ENCODE results near the gene CHCHD6.

The CHCHD6 gene

DNA sequence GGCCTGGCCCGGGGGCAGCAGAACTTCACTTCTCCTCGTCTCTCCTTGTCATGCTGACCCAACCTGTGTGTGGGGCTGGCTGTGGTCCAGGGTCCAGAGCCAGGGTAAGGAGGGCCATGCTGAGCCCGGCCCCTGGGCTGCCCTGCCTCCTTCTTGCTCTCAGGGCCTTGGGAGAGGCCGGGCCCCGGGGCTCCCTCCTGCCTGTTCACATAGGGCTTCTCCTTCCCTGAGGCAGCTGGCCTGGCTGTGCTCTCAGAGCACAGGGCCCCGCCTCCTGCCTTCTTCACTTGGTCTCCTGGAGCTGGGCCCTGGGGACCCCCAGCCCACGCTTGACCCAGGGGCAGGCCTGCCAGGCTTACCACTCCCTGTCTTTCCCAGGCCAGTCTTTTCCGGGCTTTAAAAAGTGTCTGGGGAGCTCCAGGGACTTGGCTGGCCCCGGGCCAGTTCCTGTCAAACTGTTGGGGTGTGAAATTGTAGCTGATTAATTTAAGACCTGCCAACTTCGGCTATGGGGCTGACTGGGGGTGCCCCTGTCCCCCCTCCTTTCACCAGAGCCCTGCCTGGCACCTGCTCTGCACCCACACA, 290.7 kb downstream of the CHCHD6 start:
- DNase-seq (ENCODE audit: low spot score): no peak

DNA sequence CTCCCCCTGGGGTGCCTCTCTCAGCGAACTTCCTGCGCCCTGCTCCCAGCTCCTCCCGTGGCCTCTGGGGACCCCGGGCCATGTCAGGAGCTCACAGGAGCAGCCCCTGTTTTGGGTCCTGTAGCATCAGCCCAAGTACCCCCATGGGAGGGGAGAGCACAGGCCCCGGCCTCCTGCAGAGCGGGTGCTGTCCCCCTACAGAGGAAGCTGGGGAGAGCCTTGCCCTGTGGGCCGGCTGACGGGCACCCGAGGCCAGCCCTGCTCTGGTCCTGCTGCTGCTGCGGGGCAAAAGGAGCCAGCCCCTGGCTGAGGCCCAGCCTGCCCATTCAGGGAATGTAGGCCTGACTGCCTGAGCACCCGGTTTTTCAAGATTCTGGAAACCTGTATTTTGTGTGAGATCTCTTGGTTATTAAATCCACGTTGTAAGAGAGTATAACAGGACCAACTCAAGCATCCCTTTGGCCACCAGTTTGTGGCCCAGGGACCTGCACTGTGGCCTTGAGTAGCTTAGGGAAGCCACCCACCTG, 291.3 kb downstream of the CHCHD6 start:
- no peak for DNase-seq (ENCODE audit: low spot score)

DNA sequence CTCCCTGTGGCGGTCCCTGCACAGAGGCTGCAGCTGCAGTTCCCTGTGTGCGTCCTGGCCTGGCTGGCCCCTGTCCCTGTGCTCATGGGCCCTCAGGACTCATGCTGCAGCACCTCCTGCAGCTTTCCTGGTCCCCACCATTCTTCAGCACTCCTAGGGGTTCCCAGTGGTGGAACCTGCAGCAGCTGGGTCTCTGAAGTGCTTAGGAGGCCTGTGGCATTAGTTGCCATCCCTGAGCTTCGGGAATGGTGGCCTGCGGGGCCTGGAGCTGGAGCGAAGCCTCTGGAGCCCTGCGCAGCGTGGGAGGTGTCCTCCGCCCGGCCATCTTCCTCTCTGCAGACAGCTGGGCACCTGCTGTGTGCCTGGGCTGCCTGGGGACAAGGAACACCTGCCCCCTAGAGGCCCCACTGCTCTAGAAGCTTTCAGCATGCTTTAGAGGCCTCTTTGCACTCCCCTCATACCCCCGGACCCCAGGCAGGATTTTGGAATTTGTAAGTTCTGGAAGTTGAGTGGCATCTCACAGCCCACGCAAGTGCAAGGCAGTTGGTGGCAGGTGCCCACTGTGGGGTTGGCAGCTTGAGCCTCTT, 292.0 kb downstream of the CHCHD6 start:
- DNase-seq (ENCODE audit: low spot score): no peak

DNA sequence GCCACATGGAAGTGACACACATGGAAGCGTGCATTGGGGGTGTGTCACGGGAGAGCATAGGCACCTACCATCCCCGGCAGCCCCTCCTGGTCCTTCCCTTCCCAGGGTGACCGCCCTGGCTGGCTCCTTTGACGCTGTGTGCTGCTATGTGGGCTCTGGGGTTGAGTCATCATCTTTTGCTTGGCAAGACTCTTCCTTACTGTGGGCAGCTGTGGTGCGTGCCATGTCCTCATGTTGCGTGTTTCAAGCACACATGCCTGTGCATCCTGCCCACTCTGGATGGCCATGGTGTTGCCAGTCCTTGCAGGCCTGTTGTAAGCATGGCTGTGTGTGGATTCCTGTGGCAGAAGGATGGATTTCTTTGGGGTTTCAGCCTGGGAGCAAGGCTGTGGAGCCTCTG, 292.9 kb downstream of the CHCHD6 start:
- no peak for DNase-seq (ENCODE audit: low spot score)

DNA sequence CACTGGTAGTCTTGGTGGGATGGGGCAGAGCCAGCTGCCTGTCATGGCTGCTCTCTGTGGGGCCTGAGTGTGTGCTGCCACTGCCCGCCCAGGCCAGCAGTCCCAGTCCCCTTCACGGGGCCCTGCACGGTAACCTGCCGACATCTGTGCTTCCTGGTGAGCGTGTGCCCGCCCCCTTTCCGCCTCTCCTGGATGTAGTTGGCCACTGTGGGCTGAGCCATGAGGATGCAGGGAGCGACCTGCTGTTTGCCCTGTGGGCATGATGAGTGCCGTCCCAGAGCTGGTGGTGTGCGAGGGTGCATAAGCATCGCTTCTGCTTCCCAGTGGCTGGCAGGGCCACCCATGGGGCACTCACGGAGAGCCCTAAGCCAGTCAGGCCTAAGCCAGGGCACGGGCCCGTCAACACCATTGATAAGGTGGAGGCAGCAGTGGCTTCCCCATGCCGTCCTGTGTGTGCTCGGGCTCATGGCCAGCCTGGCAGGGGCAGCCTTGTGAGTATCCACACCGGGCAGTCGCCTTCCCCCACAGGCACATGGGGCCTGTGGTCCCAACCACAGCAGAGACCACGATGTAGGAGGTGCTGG, 293.5 kb downstream of the CHCHD6 start:
- DNase-seq (ENCODE audit: low spot score): no peak

DNA sequence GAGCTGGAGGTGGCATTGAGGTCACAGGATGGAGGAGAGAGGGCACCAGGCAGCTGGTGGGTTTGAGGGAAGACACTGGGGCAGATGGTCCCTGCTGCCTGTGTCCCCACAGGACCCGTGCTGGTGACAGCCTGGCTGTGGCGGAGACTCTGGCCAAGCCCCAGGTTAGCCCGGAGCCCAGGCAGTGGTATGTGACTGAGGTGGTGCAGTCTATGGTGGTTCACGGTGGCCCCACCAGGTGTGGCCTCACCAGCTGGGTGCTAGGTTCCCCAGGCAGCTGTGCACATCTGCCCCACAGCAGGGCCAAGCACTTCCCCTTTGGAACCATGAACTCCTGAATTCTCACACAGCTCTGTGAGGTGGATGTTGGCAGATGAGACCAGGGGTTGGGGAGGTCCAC, 294.3 kb downstream of the CHCHD6 start:
- no peak for DNase-seq (ENCODE audit: low spot score)

DNA sequence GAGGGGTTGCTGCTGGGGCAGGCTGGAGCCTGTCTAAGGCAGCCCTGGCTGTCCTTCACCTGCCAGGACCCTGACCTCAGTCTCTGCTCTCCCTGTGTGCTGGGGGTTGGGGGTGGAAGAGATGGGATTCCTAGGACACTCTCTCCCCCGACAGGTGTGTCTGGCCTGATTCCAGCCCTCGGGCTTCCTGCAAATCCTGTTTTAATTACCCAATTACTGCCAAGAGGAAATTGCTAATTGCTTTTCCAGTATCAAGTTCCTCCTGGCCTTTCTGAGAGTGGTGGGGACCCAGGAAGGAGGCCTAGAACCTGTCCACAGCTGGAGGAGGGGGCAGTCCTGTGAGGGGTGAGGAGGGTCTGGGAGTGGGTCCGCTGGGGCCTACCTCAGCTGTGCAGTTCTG, 294.7 kb downstream of the CHCHD6 start:
- no peak for DNase-seq (ENCODE audit: low spot score)

DNA sequence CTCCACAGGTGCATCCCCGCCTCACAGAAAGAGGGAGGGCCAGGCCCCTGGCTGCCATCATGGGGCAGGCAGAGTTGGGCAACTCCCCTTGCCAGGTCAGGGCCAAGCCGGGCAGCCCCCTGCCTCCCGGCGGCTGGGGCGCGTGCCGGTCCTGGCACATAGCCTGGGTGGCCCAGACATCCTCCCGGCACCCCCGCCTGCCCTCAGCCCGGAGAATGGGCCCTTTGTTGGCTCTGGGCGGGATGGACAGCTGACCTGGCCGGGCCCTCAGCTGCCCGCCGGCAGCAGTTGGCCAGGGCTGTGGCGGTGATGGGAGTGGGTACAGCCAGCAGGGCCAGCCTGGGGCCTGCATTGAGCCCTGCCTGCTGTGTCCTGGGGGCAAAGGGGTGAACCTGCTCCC, 295.3 kb downstream of the CHCHD6 start:
- no peak for DNase-seq (ENCODE audit: low spot score)

DNA sequence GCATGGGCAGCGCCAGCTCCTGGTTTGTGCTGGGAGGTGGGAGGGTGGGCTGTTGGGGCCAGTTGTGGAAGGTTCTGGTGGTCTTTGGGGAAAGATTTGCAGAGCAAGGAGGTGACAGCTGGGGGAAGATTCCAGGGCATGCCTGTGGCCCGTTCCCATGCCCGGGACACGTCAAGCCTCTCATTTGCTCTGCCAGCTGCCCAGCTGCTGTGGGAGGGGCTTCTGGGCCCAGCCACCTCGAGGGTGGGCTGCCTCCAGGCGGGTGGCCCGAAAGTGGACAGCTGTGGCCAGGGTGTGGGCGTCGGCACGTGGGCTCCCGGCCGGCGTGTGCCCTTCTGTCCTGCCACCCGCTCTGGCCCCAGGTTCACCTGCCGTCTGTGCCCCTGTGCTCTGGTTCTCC, 296.1 kb downstream of the CHCHD6 start:
- DNase-seq (ENCODE audit: low spot score): peak; percentile 78

DNA sequence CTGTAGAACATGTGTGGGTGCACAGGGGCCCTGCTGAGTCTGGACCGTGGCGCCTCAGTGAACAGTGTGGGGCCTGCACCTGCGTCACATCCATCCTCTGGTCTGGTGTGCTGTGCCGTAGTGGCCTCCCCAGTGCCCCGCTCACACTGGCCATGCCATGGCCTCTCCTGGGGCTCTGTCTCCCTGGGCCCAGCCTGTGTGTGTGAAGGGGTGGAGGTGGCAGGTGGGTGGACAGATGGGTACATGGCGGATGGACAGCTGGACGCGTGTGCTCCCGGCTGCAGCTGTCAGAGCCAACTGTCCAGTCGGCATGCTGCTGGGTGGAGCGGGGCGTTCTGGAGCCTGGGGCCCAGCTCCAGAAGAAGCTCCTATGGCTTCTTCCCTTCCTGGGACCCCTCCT, 296.7 kb downstream of the CHCHD6 start:
- no peak for DNase-seq (ENCODE audit: low spot score)

DNA sequence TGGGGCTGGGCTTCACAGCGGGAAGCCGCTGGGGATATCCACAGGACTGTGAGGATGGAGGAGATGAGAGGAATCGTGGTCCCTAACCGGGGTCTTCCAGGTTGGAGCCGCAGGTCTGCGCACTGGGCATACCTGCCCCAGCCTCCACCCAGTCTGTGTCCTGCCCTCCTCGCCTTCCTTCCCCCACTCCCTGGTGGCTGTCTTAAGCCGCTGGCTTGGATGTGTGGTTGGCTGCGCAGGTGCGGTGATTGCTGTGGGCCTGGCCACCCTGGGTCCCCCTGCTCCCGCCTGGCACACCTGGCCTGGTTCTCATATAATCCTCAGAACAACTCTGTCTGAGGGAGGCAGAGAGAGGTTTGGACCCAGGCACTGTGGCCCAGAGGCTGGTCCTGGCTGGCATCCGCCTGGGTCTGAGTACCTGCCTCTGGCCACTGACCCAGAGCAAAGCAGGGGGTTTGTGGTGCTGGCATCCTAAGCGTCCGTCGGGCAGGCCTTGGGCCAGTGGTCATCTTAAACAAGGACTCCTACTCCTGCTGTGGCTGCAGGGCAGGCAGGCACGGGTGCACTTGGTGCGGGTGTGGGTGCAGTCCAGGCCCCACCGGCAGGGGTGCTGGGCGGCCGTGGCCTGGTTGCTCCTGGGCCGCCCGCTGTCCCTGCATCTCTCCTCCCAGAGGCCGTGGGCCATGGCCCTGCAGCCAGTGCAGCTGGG, 297.6 kb downstream of the CHCHD6 start:
- DNase-seq (ENCODE audit: low spot score): no peak

DNA sequence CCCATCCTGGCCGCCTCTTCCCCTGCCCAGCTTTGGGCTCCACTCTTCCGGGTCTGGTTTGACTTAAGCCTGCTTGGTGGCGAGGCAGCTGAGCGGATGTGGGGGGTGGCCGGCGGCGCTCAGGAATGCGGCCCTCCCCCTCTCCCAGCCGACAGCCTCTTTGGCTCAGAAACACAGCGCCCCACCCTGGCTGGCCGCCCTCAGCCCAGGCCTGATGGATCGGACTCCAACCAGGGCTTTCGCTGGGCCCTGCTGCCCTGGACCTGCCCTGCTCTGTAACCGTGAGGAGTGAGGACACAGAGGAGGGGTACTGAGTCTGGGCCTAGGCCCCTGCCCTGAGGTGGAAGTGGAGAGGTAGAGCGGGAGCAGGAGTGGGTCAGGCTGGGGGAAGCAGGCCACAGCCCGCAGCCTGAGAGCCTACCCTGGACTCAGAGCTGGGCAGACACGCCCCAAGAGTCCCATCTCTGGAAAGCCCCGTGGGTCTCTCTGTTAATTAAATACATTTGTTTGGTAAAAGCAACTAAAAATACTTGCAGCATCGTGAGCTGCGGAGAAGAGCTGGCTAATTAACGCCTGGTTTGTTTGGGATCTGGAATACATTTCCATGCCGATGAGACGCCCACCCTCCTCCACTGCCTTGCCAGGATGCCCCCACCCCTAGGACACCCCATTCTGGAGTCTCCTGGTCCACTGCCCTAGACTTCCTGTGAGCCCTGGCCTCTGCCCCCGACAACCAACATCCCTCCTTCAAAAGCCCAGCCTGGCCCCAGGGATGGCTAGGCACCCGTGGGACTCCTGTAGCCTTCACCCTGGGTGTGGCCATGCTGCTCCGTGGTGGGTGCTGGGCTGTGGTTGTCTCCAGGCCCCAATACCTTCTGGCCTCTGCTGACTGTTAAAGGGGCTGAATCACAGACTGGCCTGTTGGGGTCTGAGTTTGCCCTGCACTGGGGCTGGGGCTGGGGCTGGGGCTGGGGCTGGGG, 298.4 kb downstream of the CHCHD6 start:
- peak; percentile 94 for DNase-seq (ENCODE audit: low spot score)

DNA sequence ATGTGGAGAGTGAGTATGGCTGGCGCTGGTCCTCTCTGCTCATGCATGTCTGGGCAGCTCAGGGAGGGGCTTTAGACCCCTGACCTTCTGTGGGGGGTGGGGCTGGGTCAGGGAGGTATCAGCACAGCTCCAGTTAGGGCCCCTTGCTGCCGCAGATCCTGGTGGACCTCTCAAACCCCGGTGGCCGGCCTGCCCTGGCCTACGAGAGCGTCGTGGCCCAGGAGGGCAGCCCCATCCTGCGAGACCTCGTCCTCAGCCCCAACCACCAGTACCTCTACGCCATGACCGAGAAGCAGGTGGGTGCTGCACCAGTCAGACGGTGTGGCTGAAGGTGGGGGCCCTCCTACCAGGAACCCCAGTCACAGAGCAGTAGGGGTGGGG, 299.1 kb downstream of the CHCHD6 start:
- DNase-seq (ENCODE audit: low spot score): no peak

DNA sequence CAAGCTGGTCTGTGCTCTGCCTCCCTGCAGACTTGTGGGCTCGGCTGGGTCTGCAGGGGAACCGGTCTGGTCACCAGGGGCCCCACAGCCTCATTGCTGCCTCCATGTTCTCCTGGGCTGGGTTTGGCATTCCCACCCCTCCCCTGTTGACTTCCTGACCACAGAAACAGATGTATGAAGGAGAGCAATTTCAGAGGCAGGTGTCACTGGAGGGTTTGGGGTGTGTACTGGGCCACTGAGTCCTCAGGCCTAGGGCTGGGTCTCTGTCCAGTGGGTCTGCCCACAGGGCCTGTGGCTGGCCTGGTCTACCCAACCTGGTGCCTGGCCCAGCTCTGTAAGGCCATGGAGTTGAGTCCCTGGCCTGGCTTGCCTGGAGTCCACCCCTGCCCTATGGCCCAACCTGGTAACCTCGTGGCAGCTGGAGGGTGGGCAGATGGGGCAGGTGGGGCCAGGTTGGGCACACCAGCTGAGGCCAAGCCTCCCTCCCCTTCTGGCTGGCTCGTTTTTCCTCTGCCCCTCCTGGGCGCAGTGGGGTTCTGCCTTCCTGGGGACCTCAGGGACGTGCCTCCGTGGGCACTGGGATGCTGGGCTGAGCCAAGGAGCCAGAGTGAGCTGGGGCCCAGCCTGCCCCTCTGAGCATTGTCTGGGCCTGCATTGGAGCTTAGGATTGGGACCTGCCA, 299.7 kb downstream of the CHCHD6 start:
- no peak for DNase-seq (ENCODE audit: low spot score)

DNA sequence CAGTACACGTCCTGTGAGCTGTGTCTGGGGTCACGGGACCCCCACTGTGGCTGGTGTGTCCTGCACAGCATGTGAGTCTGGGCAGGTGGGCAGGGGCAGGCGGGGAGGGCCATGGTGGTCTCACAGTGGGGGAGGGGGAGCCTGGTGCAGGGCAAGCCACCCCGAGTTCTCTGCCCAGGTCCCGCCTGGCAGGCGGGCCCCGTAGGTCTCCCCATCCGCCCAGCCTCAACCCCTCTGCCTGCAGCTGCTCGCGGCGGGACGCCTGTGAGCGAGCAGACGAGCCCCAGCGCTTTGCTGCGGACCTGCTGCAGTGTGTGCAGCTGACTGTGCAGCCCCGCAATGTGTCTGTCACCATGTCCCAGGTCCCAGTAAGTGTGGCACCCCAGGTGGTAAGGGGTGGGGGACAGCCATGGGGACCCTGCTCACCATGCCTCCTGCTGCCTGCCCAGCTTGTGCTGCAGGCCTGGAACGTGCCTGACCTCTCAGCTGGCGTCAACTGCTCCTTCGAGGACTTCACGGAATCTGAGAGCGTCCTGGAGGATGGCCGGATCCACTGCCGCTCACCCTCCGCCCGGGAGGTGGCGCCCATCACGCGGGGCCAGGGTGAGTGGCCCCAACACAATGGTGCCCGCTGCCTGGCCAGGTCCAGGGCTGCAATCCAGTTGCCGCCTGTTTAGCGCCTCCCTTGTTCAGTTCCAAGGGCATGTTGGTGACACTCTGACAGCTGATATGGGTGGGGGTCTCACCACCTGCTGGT, 300.8 kb downstream of the CHCHD6 start:
- DNase-seq (ENCODE audit: low spot score): no peak

DNA sequence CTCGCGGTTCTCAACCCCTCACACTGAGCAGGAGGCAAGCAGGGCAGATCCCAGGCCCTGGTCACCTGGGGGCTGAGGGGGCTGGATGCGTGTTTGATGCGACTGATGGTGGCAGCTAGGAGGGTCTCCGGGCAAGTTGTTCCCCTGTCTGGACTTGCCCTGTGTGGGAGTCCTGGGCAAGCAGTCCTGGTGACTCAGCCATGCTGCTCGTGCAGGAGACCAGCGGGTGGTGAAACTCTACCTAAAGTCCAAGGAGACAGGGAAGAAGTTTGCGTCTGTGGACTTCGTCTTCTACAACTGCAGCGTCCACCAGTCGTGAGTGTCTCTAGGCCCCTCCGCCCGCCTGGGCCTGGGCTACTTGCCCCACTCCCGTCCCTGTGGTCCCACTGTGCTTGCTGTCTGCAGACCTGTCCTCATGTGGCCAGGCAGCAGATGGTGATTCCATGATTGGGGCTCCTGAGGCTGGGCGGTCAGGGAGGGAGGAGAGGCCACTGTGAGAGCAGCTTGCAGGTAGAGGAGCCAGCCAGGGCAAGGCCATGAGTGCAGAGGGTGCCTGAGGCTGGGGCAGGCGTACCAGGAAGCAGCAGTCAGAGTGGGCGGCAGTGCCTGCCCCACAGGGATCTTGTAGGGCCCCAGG, 301.9 kb downstream of the CHCHD6 start:
- DNase-seq (ENCODE audit: low spot score): no peak

DNA sequence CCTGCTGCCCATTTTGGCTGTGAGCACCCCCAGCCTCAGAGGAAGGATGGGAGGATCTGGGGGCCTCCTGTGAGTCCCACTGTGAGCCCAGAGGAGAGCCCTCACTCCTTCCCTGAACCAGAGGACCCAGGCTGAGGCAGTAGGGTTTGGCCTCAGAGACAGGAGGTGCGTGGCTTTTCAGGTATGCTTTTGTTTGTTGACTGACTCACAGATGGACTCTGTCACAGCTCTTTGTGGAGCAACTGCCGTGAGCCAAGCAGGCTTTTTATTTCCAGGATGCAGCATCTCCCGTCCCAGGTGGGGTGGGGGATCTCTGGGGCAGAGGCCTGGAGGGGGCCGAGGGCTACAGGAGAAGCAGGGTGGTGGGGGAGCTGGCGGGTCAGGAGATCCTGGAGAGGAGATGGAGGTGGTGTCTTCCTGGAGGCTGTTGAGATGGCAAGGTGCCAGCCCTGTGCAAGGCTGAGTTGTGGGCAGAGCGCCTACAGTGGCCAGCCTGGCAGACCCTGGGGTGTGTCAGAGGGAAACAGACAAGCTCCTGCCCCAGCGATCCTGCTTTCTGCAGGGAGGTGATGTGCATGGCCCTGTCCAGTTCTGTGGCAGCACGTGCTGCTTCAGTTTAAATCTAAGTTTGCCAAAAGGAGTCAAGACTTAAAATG, 302.9 kb downstream of the CHCHD6 start:
- no peak for DNase-seq (ENCODE audit: low spot score)

DNA sequence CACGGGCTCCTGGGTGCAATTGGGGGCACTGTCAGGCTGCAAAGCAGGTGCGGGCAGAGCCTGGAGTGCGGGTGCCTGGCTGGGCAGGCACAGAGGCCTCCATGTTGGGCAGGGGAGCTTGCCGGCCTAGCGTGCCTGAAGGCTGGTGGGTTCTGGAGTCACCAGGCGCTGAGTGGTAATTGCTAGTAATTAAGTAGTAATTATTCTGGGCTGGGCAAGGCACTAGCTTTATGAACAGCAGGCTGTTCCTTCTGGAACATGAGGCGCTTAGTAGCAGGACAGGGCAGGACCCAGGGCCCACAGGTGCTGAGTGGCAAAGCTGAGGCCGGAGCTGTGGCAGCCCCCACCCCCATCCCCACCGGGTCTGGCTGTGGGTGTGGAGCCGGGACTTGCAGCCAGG, 304.2 kb downstream of the CHCHD6 start:
- DNase-seq (ENCODE audit: low spot score): no peak

DNA sequence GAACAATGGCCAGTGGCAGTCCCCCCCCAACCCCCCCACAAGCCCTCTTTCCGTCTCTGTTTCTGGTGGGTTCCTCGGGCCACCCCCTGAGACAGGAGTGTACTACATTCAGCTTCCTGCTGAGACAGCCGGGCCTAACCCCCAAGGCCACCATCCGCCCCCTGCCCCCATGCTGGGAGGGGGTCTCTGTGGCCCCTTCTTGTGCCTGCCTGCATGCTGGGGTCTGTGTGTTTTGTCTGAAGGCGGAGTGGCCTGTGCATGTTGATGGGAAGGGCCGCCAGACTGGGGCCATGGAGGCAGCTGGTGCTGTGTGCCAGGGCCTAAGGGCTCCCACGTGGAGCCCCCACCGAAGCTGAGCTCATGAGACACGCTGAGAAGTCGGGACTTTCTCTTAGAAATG, 305.5 kb downstream of the CHCHD6 start:
- DNase-seq (ENCODE audit: low spot score): no peak

Measured in left forelimb (tissue), 1 donor.